WTC11 (cell line): Measurements from ENCODE around the gene SUGP2. TPM values are rescaled to one million over a fixed set of nuclear protein-coding genes. Genes with fewer than 3 reads are reported as not detected.

Experiments
- ATAC-seq: fragments of 200-7000 bp; cut with Tn5 transposase; 2 replicates; pipeline ENCODE4 v1.10.0; 2021; ENCODE audit warnings: mild to moderate bottlenecking, moderate library complexity
- CTCF ChIA-PET: fragments of 300-600 bp; sonication (Branson Sonifier 250); formaldehyde crosslinking; loops from one replicate; lab custom pipeline; 2021; ENCODE audit warnings: antibody characterized with exemption; lab: Charles Lee
- POLR2A ChIA-PET: fragments of 350-600 bp; sonication (Branson Sonifier 250); formaldehyde crosslinking; loops from one replicate; lab custom pipeline; 2021; ENCODE audit warnings: antibody characterized with exemption; lab: Charles Lee
- DNase-seq: peaks from one replicate; pipeline ENCODE4 v3.0.0; 2021; ENCODE audit warnings: low spot score
- H3K27ac Mint-ChIP-seq: 2 replicates; pipeline ENCODE4 v1.8.0; 2021; ENCODE audit warnings: mixed read lengths
- H3K27me3 Mint-ChIP-seq: 2 replicates; pipeline ENCODE4 v1.8.0; 2021; ENCODE audit warnings: low read depth, mild to moderate bottlenecking, moderate library complexity, mixed read lengths
- H3K36me3 Mint-ChIP-seq: 2 replicates; pipeline ENCODE4 v1.8.0; 2021; ENCODE audit warnings: mixed read lengths
- H3K4me1 Mint-ChIP-seq: 2 replicates; pipeline ENCODE4 v1.8.0; 2022; ENCODE audit warnings: mixed read lengths
- H3K4me3 Mint-ChIP-seq: 2 replicates; pipeline ENCODE4 v1.8.0; 2021; ENCODE audit warnings: mild to moderate bottlenecking, moderate library complexity, mixed read lengths
- H3K9me3 Mint-ChIP-seq: 2 replicates; pipeline ENCODE4 v1.8.0; 2021; ENCODE audit warnings: mixed read lengths
- MXD4 ChIP-seq: fragments of 250-450 bp; sonication (Bioruptor Pico); IDR thresholded peaks from 2 replicates; pipeline ENCODE4 v1.8.0; 2021; ENCODE audit warnings: mild to moderate bottlenecking, moderate library complexity, borderline replicate concordance
- NFYB ChIP-seq: sonication (generic); formaldehyde crosslinking; conservative IDR thresholded peaks from 2 replicates; pipeline ENCODE4 v1.8.0; 2022; ENCODE audit warnings: low read depth, missing genetic modification reagents
- TEAD4 ChIP-seq: sonication (generic); formaldehyde crosslinking; IDR thresholded peaks from 2 replicates; pipeline ENCODE4 v1.8.0; 2022; ENCODE audit warnings: mild to moderate bottlenecking, missing genetic modification reagents
- TP53 ChIP-seq: sonication (generic); formaldehyde crosslinking; IDR thresholded peaks from 2 replicates; pipeline ENCODE4 v1.8.1; 2023; ENCODE audit warnings: mild to moderate bottlenecking, missing genetic modification reagents
- ZNF317 ChIP-seq: sonication (generic); formaldehyde crosslinking; IDR thresholded peaks from 2 replicates; pipeline ENCODE4 v1.8.1; 2023; ENCODE audit warnings: low read depth, mild to moderate bottlenecking, moderate library complexity, missing genetic modification reagents, borderline replicate concordance
- total RNA-seq: library from RNA; stranded (reverse); gene quantifications from 3 replicates; pipeline ENCODE4 v1.2.3, GENCODE V29; 2021
- TF ChIP-seq, protein P1 (sequence below): sonication (generic); formaldehyde crosslinking; IDR thresholded peaks from 2 replicates; pipeline ENCODE4 v1.8.0; 2022; ENCODE audit warnings: missing genetic modification reagents
- TF ChIP-seq, protein P2 (sequence below): sonication (generic); formaldehyde crosslinking; IDR thresholded peaks from 2 replicates; pipeline ENCODE4 v1.8.0; 2023; ENCODE audit warnings: mild to moderate bottlenecking, missing genetic modification reagents
- TF ChIP-seq, protein P3 (sequence below): fragments of 200-600 bp; IDR thresholded peaks from 2 replicates; pipeline ENCODE4 v1.8.0; 2022; ENCODE audit warnings: antibody characterized with exemption
- TF ChIP-seq, protein P4 (sequence below): sonication (generic); formaldehyde crosslinking; IDR thresholded peaks from 2 replicates; pipeline ENCODE4 v1.8.1; 2023; ENCODE audit warnings: mild to moderate bottlenecking, missing genetic modification reagents
- TF ChIP-seq, protein P5 (sequence below): fragments of 250-450 bp; sonication (Bioruptor Pico); IDR thresholded peaks from 2 replicates; pipeline ENCODE4 v1.9.0; 2021; ENCODE audit warnings: moderate library complexity, mild to moderate bottlenecking, inconsistent platforms, borderline replicate concordance
- TF ChIP-seq, protein P6 (sequence below): fragments of 250-450 bp; sonication (Bioruptor Pico); IDR thresholded peaks from 2 replicates; pipeline ENCODE4 v1.9.0; 2021; ENCODE audit warnings: mild to moderate bottlenecking, borderline replicate concordance
- TF ChIP-seq, protein P7 (sequence below): sonication (generic); formaldehyde crosslinking; IDR thresholded peaks from 2 replicates; pipeline ENCODE4 v1.8.1; 2022; ENCODE audit warnings: missing genetic modification reagents, borderline replicate concordance

Gene SUGP2
- total RNA-seq, 1 experiment from 2014 or later = 160 TPM

DNA sequence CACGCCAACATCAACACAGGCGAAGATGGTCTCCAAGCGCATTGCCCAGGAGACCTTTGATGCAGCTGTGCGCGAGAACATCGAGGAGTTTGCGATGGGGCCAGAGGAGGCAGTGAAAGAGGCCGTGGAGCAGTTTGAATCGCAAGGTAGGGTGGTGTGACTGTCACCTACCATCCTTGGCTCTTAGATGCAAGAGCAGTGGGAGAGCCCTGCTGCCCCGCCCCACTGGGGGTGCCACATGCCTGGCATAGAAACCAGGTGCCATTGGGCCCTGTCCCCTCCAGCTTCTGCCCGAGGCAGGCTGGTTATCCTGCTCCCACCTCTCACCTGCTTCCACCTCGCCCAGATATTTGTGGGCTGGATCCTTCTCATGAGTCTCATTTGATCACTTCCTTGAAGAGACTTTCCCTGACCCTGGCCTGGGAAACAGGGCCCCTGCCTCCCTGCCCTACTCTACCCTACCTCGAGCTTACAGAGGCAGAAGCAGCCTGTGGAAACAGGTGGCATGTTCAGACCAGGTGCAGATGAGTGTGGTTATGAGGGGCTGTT is 9.5 kb upstream of the SUGP2 start (continued):
- TF ChIP-seq, protein P1, sequence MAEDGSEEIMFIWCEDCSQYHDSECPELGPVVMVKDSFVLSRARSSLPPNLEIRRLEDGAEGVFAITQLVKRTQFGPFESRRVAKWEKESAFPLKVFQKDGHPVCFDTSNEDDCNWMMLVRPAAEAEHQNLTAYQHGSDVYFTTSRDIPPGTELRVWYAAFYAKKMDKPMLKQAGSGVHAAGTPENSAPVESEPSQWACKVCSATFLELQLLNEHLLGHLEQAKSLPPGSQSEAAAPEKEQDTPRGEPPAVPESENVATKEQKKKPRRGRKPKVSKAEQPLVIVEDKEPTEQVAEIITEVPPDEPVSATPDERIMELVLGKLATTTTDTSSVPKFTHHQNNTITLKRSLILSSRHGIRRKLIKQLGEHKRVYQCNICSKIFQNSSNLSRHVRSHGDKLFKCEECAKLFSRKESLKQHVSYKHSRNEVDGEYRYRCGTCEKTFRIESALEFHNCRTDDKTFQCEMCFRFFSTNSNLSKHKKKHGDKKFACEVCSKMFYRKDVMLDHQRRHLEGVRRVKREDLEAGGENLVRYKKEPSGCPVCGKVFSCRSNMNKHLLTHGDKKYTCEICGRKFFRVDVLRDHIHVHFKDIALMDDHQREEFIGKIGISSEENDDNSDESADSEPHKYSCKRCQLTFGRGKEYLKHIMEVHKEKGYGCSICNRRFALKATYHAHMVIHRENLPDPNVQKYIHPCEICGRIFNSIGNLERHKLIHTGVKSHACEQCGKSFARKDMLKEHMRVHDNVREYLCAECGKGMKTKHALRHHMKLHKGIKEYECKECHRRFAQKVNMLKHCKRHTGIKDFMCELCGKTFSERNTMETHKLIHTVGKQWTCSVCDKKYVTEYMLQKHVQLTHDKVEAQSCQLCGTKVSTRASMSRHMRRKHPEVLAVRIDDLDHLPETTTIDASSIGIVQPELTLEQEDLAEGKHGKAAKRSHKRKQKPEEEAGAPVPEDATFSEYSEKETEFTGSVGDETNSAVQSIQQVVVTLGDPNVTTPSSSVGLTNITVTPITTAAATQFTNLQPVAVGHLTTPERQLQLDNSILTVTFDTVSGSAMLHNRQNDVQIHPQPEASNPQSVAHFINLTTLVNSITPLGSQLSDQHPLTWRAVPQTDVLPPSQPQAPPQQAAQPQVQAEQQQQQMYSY (CRISPR knock-in tag) = no peak
- TF ChIP-seq TEAD4 = no peak
- TF ChIP-seq, protein P2, sequence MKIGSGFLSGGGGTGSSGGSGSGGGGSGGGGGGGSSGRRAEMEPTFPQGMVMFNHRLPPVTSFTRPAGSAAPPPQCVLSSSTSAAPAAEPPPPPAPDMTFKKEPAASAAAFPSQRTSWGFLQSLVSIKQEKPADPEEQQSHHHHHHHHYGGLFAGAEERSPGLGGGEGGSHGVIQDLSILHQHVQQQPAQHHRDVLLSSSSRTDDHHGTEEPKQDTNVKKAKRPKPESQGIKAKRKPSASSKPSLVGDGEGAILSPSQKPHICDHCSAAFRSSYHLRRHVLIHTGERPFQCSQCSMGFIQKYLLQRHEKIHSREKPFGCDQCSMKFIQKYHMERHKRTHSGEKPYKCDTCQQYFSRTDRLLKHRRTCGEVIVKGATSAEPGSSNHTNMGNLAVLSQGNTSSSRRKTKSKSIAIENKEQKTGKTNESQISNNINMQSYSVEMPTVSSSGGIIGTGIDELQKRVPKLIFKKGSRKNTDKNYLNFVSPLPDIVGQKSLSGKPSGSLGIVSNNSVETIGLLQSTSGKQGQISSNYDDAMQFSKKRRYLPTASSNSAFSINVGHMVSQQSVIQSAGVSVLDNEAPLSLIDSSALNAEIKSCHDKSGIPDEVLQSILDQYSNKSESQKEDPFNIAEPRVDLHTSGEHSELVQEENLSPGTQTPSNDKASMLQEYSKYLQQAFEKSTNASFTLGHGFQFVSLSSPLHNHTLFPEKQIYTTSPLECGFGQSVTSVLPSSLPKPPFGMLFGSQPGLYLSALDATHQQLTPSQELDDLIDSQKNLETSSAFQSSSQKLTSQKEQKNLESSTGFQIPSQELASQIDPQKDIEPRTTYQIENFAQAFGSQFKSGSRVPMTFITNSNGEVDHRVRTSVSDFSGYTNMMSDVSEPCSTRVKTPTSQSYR (CRISPR knock-in tag) = no peak

DNA sequence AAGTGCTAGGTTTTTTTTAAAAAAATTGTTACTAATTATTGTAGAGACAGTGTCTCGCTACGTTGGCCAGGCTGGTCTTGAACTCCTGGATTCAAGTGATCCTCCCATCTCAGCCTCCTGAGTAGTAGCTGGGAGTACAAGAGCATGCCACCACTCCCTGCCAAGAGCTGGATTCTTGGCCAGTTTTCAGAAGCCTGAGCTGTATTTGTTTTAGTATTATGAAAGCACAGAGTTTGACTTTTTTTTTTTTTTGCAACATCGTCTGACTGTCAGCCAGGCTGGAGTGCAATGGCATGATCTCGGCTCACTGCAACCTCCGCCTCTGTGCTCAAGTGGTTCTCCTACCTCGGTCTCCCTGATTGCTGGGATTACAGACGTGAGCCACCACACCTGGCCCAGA is 7.1 kb upstream of the SUGP2 start:
- Mint-ChIP-seq H3K4me1 (no peaks in the 10 kb centered on the region), H3K27ac (no peak overlapping the region), H3K36me3 (peaks cover 56% of the 10 kb centered on the region), H3K9me3 (peaks cover 13% of the 10 kb centered on the region), H3K4me3 (no peak overlapping the region), H3K27me3 (no peaks in the 10 kb centered on the region)
- ChIA-PET CTCF (no interaction called here), POLR2A (no interaction called here)
- TF ChIP-seq TP53 (CRISPR knock-in tag) = no peak
- TF ChIP-seq, protein P3, sequence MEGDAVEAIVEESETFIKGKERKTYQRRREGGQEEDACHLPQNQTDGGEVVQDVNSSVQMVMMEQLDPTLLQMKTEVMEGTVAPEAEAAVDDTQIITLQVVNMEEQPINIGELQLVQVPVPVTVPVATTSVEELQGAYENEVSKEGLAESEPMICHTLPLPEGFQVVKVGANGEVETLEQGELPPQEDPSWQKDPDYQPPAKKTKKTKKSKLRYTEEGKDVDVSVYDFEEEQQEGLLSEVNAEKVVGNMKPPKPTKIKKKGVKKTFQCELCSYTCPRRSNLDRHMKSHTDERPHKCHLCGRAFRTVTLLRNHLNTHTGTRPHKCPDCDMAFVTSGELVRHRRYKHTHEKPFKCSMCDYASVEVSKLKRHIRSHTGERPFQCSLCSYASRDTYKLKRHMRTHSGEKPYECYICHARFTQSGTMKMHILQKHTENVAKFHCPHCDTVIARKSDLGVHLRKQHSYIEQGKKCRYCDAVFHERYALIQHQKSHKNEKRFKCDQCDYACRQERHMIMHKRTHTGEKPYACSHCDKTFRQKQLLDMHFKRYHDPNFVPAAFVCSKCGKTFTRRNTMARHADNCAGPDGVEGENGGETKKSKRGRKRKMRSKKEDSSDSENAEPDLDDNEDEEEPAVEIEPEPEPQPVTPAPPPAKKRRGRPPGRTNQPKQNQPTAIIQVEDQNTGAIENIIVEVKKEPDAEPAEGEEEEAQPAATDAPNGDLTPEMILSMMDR = no peak
- no peak for TF ChIP-seq NFYB (CRISPR knock-in tag)
- TF ChIP-seq, protein P4, sequence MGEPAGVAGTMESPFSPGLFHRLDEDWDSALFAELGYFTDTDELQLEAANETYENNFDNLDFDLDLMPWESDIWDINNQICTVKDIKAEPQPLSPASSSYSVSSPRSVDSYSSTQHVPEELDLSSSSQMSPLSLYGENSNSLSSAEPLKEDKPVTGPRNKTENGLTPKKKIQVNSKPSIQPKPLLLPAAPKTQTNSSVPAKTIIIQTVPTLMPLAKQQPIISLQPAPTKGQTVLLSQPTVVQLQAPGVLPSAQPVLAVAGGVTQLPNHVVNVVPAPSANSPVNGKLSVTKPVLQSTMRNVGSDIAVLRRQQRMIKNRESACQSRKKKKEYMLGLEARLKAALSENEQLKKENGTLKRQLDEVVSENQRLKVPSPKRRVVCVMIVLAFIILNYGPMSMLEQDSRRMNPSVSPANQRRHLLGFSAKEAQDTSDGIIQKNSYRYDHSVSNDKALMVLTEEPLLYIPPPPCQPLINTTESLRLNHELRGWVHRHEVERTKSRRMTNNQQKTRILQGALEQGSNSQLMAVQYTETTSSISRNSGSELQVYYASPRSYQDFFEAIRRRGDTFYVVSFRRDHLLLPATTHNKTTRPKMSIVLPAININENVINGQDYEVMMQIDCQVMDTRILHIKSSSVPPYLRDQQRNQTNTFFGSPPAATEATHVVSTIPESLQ = no peak
- TF ChIP-seq ZNF317 (CRISPR knock-in tag) = no peak
- TF ChIP-seq, protein P5, sequence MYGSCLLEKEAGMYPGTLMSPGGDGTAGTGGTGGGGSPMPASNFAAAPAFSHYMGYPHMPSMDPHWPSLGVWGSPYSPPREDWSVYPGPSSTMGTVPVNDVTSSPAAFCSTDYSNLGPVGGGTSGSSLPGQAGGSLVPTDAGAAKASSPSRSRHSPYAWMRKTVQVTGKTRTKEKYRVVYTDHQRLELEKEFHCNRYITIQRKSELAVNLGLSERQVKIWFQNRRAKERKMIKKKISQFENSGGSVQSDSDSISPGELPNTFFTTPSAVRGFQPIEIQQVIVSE (CRISPR knock-in tag) = no peak
- TF ChIP-seq MXD4 (CRISPR knock-in tag) = no peak
- TF ChIP-seq, protein P6, sequence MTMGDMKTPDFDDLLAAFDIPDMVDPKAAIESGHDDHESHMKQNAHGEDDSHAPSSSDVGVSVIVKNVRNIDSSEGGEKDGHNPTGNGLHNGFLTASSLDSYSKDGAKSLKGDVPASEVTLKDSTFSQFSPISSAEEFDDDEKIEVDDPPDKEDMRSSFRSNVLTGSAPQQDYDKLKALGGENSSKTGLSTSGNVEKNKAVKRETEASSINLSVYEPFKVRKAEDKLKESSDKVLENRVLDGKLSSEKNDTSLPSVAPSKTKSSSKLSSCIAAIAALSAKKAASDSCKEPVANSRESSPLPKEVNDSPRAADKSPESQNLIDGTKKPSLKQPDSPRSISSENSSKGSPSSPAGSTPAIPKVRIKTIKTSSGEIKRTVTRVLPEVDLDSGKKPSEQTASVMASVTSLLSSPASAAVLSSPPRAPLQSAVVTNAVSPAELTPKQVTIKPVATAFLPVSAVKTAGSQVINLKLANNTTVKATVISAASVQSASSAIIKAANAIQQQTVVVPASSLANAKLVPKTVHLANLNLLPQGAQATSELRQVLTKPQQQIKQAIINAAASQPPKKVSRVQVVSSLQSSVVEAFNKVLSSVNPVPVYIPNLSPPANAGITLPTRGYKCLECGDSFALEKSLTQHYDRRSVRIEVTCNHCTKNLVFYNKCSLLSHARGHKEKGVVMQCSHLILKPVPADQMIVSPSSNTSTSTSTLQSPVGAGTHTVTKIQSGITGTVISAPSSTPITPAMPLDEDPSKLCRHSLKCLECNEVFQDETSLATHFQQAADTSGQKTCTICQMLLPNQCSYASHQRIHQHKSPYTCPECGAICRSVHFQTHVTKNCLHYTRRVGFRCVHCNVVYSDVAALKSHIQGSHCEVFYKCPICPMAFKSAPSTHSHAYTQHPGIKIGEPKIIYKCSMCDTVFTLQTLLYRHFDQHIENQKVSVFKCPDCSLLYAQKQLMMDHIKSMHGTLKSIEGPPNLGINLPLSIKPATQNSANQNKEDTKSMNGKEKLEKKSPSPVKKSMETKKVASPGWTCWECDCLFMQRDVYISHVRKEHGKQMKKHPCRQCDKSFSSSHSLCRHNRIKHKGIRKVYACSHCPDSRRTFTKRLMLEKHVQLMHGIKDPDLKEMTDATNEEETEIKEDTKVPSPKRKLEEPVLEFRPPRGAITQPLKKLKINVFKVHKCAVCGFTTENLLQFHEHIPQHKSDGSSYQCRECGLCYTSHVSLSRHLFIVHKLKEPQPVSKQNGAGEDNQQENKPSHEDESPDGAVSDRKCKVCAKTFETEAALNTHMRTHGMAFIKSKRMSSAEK (CRISPR knock-in tag) = no peak
- TF ChIP-seq, protein P7, sequence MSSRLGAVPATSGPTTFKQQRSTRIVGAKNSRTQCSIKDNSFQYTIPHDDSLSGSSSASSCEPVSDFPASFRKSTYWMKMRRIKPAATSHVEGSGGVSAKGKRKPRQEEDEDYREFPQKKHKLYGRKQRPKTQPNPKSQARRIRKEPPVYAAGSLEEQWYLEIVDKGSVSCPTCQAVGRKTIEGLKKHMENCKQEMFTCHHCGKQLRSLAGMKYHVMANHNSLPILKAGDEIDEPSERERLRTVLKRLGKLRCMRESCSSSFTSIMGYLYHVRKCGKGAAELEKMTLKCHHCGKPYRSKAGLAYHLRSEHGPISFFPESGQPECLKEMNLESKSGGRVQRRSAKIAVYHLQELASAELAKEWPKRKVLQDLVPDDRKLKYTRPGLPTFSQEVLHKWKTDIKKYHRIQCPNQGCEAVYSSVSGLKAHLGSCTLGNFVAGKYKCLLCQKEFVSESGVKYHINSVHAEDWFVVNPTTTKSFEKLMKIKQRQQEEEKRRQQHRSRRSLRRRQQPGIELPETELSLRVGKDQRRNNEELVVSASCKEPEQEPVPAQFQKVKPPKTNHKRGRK (CRISPR knock-in tag) = no peak
- ATAC-seq (no peak), DNase-seq (no peak)
